ENCODE data around the gene CDC42SE2. TPM values are rescaled to one million over a fixed set of nuclear protein-coding genes. Genes with fewer than 3 reads are reported as not detected.

CDC42SE2 gene
- total RNA-seq, 1 experiment from 2014 or later, result 46.1 TPM

DNA sequence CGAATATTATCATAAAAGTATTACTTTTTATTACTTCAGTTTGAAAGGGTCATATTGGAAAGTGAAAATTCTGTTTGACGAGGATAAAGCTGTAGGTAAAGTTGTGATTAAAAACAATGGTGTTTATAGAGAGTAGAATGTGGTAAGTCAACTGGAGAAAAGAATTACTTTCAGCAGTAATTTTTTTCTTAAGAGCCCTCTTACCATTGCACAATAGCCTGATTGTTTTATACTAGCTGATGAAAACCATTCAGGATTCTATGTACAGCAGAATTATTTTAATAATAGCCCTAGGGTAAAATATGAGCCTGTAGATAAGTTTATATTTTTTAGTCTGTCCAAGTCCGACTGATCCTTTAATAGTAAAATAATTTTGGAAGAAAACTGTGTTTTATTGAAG lies 16.6 kb downstream of the CDC42SE2 start:
- Histone ChIP-seq H3K27ac (ENCODE audit: low read length) (no peak overlapping the region), H3K9me3 (ENCODE audit: control insufficient read depth, insufficient read depth, low read depth, low read length) (no peaks in the 10 kb centered on the region), H3K27me3 (ENCODE audit: control insufficient read depth, insufficient read depth, low read length) (no peaks in the 10 kb centered on the region), H3K36me3 (ENCODE audit: control insufficient read depth, insufficient read depth, low read length) (no peaks in the 10 kb centered on the region), H3K4me3 (ENCODE audit: low read depth in 2 of 2, low read length in 2 of 2) (no peak overlapping the region), H3K4me1 (ENCODE audit: control insufficient read depth, insufficient read depth, low read length) (peaks cover 30% of the 10 kb centered on the region)
- CTCF ChIA-PET, result no interaction called here
- intact Hi-C loops (cut with micrococcal nuclease; ENCODE audit: unreplicated experiment) (no loop called here), in situ Hi-C loops (cut with HindIII; ENCODE audit: low pct_unique_long_range_greater_than_20kb, low sequenced_read_pairs) (no loop called here)
- no peak for DNase-seq (ENCODE audit: low read depth, low spot score)
- BruUV-seq (replicated peaks), result no TSS peak
- no peak for TF ChIP-seq CTCF (IDR thresholded peaks at IDR 0.05)
- TF ChIP-seq, protein P1, sequence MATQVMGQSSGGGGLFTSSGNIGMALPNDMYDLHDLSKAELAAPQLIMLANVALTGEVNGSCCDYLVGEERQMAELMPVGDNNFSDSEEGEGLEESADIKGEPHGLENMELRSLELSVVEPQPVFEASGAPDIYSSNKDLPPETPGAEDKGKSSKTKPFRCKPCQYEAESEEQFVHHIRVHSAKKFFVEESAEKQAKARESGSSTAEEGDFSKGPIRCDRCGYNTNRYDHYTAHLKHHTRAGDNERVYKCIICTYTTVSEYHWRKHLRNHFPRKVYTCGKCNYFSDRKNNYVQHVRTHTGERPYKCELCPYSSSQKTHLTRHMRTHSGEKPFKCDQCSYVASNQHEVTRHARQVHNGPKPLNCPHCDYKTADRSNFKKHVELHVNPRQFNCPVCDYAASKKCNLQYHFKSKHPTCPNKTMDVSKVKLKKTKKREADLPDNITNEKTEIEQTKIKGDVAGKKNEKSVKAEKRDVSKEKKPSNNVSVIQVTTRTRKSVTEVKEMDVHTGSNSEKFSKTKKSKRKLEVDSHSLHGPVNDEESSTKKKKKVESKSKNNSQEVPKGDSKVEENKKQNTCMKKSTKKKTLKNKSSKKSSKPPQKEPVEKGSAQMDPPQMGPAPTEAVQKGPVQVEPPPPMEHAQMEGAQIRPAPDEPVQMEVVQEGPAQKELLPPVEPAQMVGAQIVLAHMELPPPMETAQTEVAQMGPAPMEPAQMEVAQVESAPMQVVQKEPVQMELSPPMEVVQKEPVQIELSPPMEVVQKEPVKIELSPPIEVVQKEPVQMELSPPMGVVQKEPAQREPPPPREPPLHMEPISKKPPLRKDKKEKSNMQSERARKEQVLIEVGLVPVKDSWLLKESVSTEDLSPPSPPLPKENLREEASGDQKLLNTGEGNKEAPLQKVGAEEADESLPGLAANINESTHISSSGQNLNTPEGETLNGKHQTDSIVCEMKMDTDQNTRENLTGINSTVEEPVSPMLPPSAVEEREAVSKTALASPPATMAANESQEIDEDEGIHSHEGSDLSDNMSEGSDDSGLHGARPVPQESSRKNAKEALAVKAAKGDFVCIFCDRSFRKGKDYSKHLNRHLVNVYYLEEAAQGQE (IDR thresholded peaks at IDR 0.05; ENCODE audit: insufficient read depth in 1 of 2, low read depth in 2 of 2, low read length in 1 of 2), result no peak
- no peak for TF ChIP-seq SIN3A (IDR thresholded peaks at IDR 0.05; ENCODE audit: borderline replicate concordance, insufficient read depth, low read depth, low read length)
- TF ChIP-seq POLR2AphosphoS5 (IDR thresholded peaks at IDR 0.05; ENCODE audit: low read depth, low read length), result no peak
- no peak for TF ChIP-seq TCF7L2 (IDR thresholded peaks at IDR 0.05; ENCODE audit: low read depth, low read length)
- POLR2A ChIA-PET, result interaction anchor here (0.6 kb wide), 1 partner anchor 10 kb away, joined by 3 read pairs; no protein-coding TSS in a partner anchor
- no peak for ATAC-seq

GRCh38 chr5:131281133-131281867 lies 17.4 kb downstream of the CDC42SE2 start:
- peaks cover 33% of the 10 kb centered on the region for H3K4me1 ChIP-seq (ENCODE audit: control insufficient read depth, insufficient read depth, low read length)
- H3K36me3 ChIP-seq (ENCODE audit: control insufficient read depth, insufficient read depth, low read length), result no peaks in the 10 kb centered on the region
- peak overlapping the region; percentile 59; the same call in 1 of the 2 replicates for H3K27ac ChIP-seq (ENCODE audit: low read length)
- DNase-seq (ENCODE audit: low read depth, low spot score) (no peak), ATAC-seq (no peak)
- H3K9me3 ChIP-seq (ENCODE audit: control insufficient read depth, insufficient read depth, low read depth, low read length), result no peaks in the 10 kb centered on the region
- no TSS peak for BruUV-seq (replicated peaks)
- POLR2A ChIA-PET, result no interaction called here
- H3K27me3 ChIP-seq (ENCODE audit: control insufficient read depth, insufficient read depth, low read length), result no peaks in the 10 kb centered on the region
- TF ChIP-seq SIN3A (IDR thresholded peaks at IDR 0.05; ENCODE audit: borderline replicate concordance, insufficient read depth, low read depth, low read length), result no peak
- TF ChIP-seq CTCF (IDR thresholded peaks at IDR 0.05), result no peak
- TF ChIP-seq POLR2AphosphoS5 (IDR thresholded peaks at IDR 0.05; ENCODE audit: low read depth, low read length), result no peak
- TF ChIP-seq, protein P1 (IDR thresholded peaks at IDR 0.05; ENCODE audit: insufficient read depth in 1 of 2, low read depth in 2 of 2, low read length in 1 of 2), result no peak
- no peak for TF ChIP-seq TCF7L2 (IDR thresholded peaks at IDR 0.05; ENCODE audit: low read depth, low read length)
- CTCF ChIA-PET, result no interaction called here
- intact Hi-C loops (cut with micrococcal nuclease; ENCODE audit: unreplicated experiment), result no loop called here
- in situ Hi-C loops (cut with HindIII; ENCODE audit: low pct_unique_long_range_greater_than_20kb, low sequenced_read_pairs), result no loop called here
- H3K4me3 ChIP-seq (ENCODE audit: low read depth in 2 of 2, low read length in 2 of 2), result no peak overlapping the region
